ENCODE data around the gene SMS.

SMS gene

GRCh38 chrX:22037225-22037624 lies 96.7 kb downstream of the SMS start:
- no CpG with 5 or more reads among the region's 2 CpGs for WGBS (ENCODE audit: insufficient coverage, insufficient read length)
- Histone ChIP-seq H3K4me3 (ENCODE audit: low read length) (no peak overlapping the region), H3K27me3 (ENCODE audit: control insufficient read depth, insufficient read depth, low read length) (no peaks in the 10 kb centered on the region), H3K27ac (ENCODE audit: low read length) (no peak overlapping the region), H3K4me1 (ENCODE audit: control insufficient read depth, insufficient read depth, low read length) (no peaks in the 10 kb centered on the region), H3K9me3 (ENCODE audit: control insufficient read depth, insufficient read depth, low read length) (no peaks in the 10 kb centered on the region), H3K36me3 (ENCODE audit: control insufficient read depth, insufficient read depth, low read length) (no peaks in the 10 kb centered on the region)
- DNase-seq (ENCODE audit: low read depth, low spot score), result no peak

DNA sequence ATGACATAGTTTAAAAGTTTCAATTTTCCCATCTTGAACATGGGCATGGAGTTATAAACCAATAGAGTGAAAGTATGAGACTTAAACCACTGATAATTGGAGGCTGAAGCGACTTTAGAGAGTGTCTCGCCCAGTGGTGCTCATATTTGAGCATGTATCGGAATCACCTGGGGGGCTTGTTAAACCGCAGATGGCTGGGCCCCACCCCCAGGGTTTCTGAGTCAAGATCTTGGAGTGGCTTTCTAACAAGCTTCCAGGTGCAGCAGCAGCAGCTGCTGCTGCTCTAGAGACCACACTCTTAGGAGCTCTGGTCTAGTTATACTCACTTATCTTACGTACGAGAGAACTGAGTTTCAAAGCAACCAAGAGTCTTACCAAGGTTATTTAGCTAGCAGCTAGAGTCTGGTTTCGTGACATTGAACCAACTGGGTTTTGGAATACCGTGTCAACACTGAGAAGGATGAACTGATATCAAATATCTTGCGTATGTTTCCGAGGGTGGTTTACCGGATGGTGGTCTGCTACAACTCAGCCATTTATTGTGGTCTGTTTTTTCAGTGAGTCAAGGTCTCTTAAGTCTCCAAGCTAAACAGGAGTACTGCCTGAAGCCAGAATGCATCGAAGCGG lies 97.5 kb downstream of the SMS start:
- H3K36me3 ChIP-seq (ENCODE audit: control insufficient read depth, insufficient read depth, low read length), result no peaks in the 10 kb centered on the region
- no peak overlapping the region for H3K4me3 ChIP-seq (ENCODE audit: low read length)
- WGBS (ENCODE audit: insufficient coverage, insufficient read length), result no CpG with 5 or more reads among the region's 13 CpGs
- no peaks in the 10 kb centered on the region for H3K9me3 ChIP-seq (ENCODE audit: control insufficient read depth, insufficient read depth, low read length)
- H3K27me3 ChIP-seq (ENCODE audit: control insufficient read depth, insufficient read depth, low read length), result no peaks in the 10 kb centered on the region
- H3K27ac ChIP-seq (ENCODE audit: low read length), result no peak overlapping the region
- DNase-seq (ENCODE audit: low read depth, low spot score), result no peak
- H3K4me1 ChIP-seq (ENCODE audit: control insufficient read depth, insufficient read depth, low read length), result no peaks in the 10 kb centered on the region

DNA sequence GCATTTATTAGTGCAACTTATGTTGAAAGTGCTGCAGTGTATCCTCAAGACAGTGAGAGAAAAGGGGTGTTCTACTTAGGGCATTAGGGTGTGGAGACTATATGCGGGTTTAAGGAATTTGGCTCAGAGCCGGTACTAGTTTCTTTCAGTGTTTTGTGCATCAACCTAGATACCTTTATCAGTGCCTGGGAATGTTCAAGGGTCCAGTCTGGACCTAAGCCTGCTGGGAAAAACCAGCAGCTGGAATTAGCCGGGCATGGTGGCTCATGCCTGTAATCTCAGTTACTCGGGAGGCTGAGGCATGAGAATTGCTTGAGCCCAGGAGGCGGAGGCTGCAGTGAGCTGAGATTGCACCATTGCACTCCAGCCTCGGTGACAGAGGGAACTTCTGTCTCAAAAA lies 99.0 kb downstream of the SMS start:
- H3K9me3 ChIP-seq (ENCODE audit: control insufficient read depth, insufficient read depth, low read length), result no peaks in the 10 kb centered on the region
- WGBS (ENCODE audit: insufficient coverage, insufficient read length), result no CpG with 5 or more reads among the region's 6 CpGs
- H3K36me3 ChIP-seq (ENCODE audit: control insufficient read depth, insufficient read depth, low read length), result no peaks in the 10 kb centered on the region
- H3K27ac ChIP-seq (ENCODE audit: low read length), result no peak overlapping the region
- H3K27me3 ChIP-seq (ENCODE audit: control insufficient read depth, insufficient read depth, low read length), result no peaks in the 10 kb centered on the region
- no peak for DNase-seq (ENCODE audit: low read depth, low spot score)
- no peak overlapping the region for H3K4me3 ChIP-seq (ENCODE audit: low read length)
- no peaks in the 10 kb centered on the region for H3K4me1 ChIP-seq (ENCODE audit: control insufficient read depth, insufficient read depth, low read length)

DNA sequence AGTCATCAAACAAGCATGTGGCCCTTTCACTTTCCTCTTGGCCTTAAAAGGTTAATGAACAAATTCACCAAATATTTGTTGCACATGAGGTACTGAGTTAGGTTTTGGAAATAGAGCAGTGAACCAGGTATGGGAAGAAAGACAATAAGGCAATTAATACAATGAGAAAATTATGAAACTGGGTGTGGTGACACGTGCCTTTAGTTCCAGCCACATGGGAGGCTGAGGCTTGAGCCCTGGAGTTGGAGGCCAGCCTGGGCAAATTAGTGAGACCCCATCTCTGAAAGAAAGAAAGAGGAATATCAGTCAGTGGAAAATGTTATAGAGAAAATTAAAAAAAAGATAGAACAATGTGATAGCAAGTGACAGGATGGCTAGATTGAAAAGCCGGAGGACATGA lies 99.7 kb downstream of the SMS start:
- Histone ChIP-seq H3K4me3 (ENCODE audit: low read length) (no peak overlapping the region), H3K27ac (ENCODE audit: low read length) (no peak overlapping the region), H3K9me3 (ENCODE audit: control insufficient read depth, insufficient read depth, low read length) (no peaks in the 10 kb centered on the region), H3K4me1 (ENCODE audit: control insufficient read depth, insufficient read depth, low read length) (no peaks in the 10 kb centered on the region), H3K36me3 (ENCODE audit: control insufficient read depth, insufficient read depth, low read length) (no peaks in the 10 kb centered on the region), H3K27me3 (ENCODE audit: control insufficient read depth, insufficient read depth, low read length) (no peaks in the 10 kb centered on the region)
- WGBS (ENCODE audit: insufficient coverage, insufficient read length), result no CpG with 5 or more reads among the region's 2 CpGs
- no peak for DNase-seq (ENCODE audit: low read depth, low spot score)

- no peaks in the 10 kb centered on the region for H3K27me3 ChIP-seq (ENCODE audit: control insufficient read depth, insufficient read depth, low read length)
- no peak overlapping the region for H3K27ac ChIP-seq (ENCODE audit: low read length)
- no peaks in the 10 kb centered on the region for H3K36me3 ChIP-seq (ENCODE audit: control insufficient read depth, insufficient read depth, low read length)
- no peaks in the 10 kb centered on the region for H3K9me3 ChIP-seq (ENCODE audit: control insufficient read depth, insufficient read depth, low read length)
- H3K4me1 ChIP-seq (ENCODE audit: control insufficient read depth, insufficient read depth, low read length), result no peaks in the 10 kb centered on the region
- WGBS (ENCODE audit: insufficient coverage, insufficient read length), result no CpG with 5 or more reads among the region's 11 CpGs
- DNase-seq (ENCODE audit: low read depth, low spot score), result no peak
- H3K4me3 ChIP-seq (ENCODE audit: low read length), result no peak overlapping the region
These were observed 101.5 kb downstream of the SMS start for GRCh38 chrX:22041907-22042530.

DNA sequence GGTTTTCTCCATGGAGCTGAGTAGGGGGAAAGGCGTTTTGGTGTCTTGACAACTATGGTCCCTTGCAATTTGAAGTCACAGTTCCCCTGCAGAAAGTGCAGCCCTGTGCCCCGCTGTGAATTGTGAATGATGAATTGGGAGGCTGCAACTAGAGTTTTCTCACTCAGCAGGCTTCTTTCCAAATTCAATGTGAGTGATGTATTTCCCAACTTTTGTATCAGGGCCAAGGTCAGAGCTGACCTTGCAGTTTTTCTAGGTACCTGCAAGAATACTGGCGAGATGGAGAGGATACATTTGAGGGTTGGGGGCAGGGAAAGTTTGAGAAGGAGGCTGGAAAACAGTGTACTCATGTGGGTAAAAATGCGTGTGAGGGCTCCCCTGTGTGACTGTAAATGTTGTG lies 103.4 kb downstream of the SMS start:
- H3K27ac ChIP-seq (ENCODE audit: low read length), result no peak overlapping the region
- no CpG with 5 or more reads among the region's 4 CpGs for whole genome bisulfite sequencing (ENCODE audit: insufficient coverage, insufficient read length)
- H3K4me1 ChIP-seq (ENCODE audit: control insufficient read depth, insufficient read depth, low read length), result no peaks in the 10 kb centered on the region
- H3K4me3 ChIP-seq (ENCODE audit: low read length), result no peak overlapping the region
- H3K9me3 ChIP-seq (ENCODE audit: control insufficient read depth, insufficient read depth, low read length), result no peaks in the 10 kb centered on the region
- no peaks in the 10 kb centered on the region for H3K27me3 ChIP-seq (ENCODE audit: control insufficient read depth, insufficient read depth, low read length)
- no peaks in the 10 kb centered on the region for H3K36me3 ChIP-seq (ENCODE audit: control insufficient read depth, insufficient read depth, low read length)
- DNase-seq (ENCODE audit: low read depth, low spot score), result peak; percentile 13

All from iPS DF 6.9 (cell line).